GM23248 (cell line): ENCODE data around the gene NTNG1.

Source experiments
- EZH2 ChIP-seq: fragments of 200-600 bp; sonication (generic); IDR thresholded peaks from 2 replicates; pipeline ENCODE4 v1.6.1; 2018; ENCODE audit warnings: antibody characterized with exemption, mild to moderate bottlenecking; ENCODE audit not compliant: insufficient read depth, poor library complexity, severe bottlenecking
- EZH2phosphoT487 ChIP-seq: fragments of 200-600 bp; sonication (generic); IDR thresholded peaks from 2 replicates; pipeline ENCODE4 v1.6.1; 2018; ENCODE audit warnings: antibody characterized with exemption, moderate library complexity, mild to moderate bottlenecking, low read depth; ENCODE audit not compliant: insufficient read depth

DNA sequence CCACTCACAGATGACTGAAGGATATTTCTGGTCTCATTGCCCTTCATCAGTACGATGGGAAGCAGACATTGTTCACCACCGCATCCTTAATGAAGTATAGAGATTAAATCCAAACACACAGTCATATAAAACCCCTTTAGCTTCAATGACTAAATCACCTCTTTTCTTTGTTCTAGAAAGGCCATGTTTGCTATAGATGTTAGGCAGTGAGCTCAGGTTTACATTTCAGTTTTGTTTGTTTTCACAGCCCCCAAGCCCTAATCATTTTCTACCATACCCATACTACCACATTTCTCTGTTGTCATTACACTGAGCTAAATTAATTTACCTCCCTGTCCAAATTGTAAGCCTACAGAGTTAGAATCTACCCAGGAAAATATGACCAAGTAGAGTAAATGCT is 385.1 kb downstream of the NTNG1 start:
- TF ChIP-seq EZH2 (no peak), EZH2phosphoT487 (no peak)
